HG02970 (cell line): ENCODE data around the gene PPM1K.

ENCODE experiments used
- ATAC-seq: cut with Tn5 transposase; IDR thresholded peaks from one replicate; pipeline ENCODE4 v1.9.1; 2021; ENCODE audit warnings: mild to moderate bottlenecking, moderate library complexity, moderate number of reproducible peaks; ENCODE audit not compliant: unreplicated experiment, low FRiP score

Gene PPM1K

GRCh38 chr4:88277711-88278225 lies 6.6 kb downstream of the PPM1K start:
- no peak for ATAC-seq

- no peak for ATAC-seq
These were observed 7.2 kb downstream of the PPM1K start for GRCh38 chr4:88276952-88277710.

GRCh38 chr4:88275949-88276515 lies 8.3 kb downstream of the PPM1K start:
- no peak for ATAC-seq

- no peak for ATAC-seq
These were observed 8.8 kb downstream of the PPM1K start for GRCh38 chr4:88275516-88275915.

GRCh38 chr4:88268913-88269312 lies 15.4 kb downstream of the PPM1K start:
- no peak for ATAC-seq

GRCh38 chr4:88264336-88264735 lies 20.0 kb downstream of the PPM1K start:
- ATAC-seq, result no peak

DNA sequence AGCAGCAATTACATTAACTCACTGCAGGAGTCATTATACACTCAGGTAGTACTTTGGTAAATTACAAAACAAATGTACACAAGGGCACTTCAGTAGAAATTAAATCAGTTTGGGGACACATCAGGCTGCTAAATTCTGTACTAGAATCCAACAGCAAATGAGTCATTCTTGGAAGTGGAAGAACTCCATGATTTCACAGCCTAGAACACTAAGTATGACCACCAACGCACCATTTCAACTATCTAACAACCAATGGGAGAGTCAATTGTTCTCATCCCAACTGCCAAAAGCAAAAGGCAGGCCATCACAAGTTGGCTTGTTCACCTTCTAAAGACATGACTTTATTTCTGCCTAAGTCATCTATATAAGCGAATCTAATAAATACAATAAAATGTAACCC lies 26.6 kb downstream of the PPM1K start:
- ATAC-seq, result no peak

DNA sequence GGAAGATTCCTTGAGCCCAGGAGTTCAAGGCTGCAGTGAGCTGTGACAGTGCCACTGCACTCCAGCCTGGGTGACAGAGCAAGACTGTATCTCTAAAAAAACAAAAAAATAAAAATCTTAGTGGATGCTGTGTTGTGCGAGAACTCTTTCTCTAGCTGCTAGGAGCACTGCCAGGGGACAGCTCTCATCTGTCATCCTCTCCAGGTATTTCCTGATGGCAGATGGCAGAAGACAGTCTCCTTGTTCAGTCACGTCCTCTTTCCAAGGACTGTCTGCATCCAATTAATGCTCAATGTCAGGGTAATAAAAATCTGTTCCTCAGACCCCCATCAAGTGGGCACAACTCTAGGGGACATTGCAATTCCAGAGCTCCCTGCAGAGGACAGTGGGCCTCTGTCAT lies 29.2 kb downstream of the PPM1K start:
- ATAC-seq, result no peak

- no peak for ATAC-seq
These were observed 32.4 kb downstream of the PPM1K start for GRCh38 chr4:88251924-88252323.

DNA sequence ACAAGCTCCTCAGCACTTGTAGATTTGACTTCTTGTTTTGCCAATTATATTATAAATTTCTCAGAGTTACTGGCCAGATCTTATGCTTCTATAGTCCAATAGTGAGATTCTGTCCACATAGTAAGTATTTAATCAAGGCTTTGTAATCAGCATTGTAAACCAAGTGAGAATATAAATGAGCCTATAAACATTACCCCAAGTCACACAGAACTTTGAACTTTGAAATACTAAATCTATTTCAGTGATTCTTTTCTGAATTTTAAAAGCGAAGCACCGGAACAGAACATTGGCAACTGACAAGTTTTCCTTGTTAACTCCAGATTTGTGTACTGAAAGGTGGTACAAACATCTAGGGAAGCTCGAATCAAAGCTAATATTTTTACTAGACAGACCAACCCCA lies 37.2 kb downstream of the PPM1K start:
- no peak for ATAC-seq

- ATAC-seq, result no peak
These were observed 37.8 kb downstream of the PPM1K start for GRCh38 chr4:88246600-88246999.

- ATAC-seq, result no peak
These were observed 39.4 kb downstream of the PPM1K start for GRCh38 chr4:88244816-88245579.

GRCh38 chr4:88244056-88244455 lies 40.3 kb downstream of the PPM1K start:
- ATAC-seq, result no peak

GRCh38 chr4:88242144-88242543 lies 42.2 kb downstream of the PPM1K start:
- ATAC-seq, result no peak

GRCh38 chr4:88240297-88240714 lies 44.1 kb downstream of the PPM1K start:
- ATAC-seq, result no peak

GRCh38 chr4:88230969-88231771 lies 53.2 kb downstream of the PPM1K start:
- no peak for ATAC-seq

GRCh38 chr4:88230461-88230891 lies 53.9 kb downstream of the PPM1K start:
- no peak for ATAC-seq

GRCh38 chr4:88227734-88228133 lies 56.6 kb downstream of the PPM1K start:
- ATAC-seq, result no peak

DNA sequence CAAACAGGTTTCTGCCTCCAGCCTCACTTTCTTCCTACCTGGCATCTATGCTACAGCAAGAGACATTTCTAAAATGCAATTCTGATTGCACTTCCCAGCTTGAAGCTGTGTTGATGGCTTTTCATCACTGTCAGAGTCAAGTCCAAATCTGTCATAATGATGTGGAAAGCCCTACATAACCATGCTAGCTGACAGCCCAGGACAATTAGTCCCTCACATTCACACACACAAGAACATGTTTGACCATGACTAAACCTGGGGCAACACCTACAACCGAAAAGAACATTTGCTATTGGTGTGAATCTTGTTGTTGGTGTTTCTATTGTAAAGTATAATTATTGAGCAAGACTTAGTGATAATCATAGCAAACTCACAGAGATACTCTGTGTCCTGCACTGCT lies 58.2 kb downstream of the PPM1K start:
- ATAC-seq, result no peak
